K562 (cell line): ENCODE measurements around the gene DGKB. TPM values are rescaled to one million over a fixed set of nuclear protein-coding genes. Genes with fewer than 3 reads are reported as not detected.

ENCODE experiments used
- ATAC-seq: fragments of 200-7000 bp; cut with Tn5 transposase; 3 replicates; pipeline ENCODE4 v1.9.1; 2020; ENCODE audit warnings: moderate library complexity
- BruUV-seq: library from RNA; stranded (reverse); fragments of 400-500 nt; replicated peaks from 2 replicates; lab custom pipeline; 2021; lab: Mats Ljungman, UMichigan
- CTCF ChIA-PET: fragments of 300-600 bp; formaldehyde crosslinking; extraction: SDS; loops from one replicate; lab custom pipeline; 2021; ENCODE audit warnings: low intra/inter-chr PET ratio; lab: Yijun Ruan, JAX
- POLR2A ChIA-PET: fragments of 300-600, 350-650 bp; sonication (Branson Sonifier 250); formaldehyde crosslinking; extraction: SDS; loops from one replicate; lab custom pipeline; 2021; ENCODE audit warnings: antibody characterized with exemption, inconsistent platforms; lab: Yijun Ruan, JAX
- DNase-seq, 4 experiments: peaks; one replicate each; pipeline versions ENCODE4 v3.0.0 to v3.0.0-alpha.2; 2011 to 2018; ENCODE audit warnings: low spot score in 3 of 4, mixed read lengths in 3 of 4; ENCODE audit errors: extremely low read depth in 1 of 4
- FAIRE-seq: peaks from 2 replicates; lab custom pipeline; 2011; peaks lifted over from hg19 to GRCh38; lab: Jason Lieb, UNC
- H2AFZ ChIP-seq: 2 replicates; pipeline ENCODE4 v1.6.0; 2011; ENCODE audit warnings: low read depth, low read length, control low read depth, inconsistent platforms
- H3K27ac ChIP-seq: fragments of 200-600 bp; 3 replicates; pipeline ENCODE4 v1.8.0; 2011; ENCODE audit warnings: low read depth, mild to moderate bottlenecking, control low read depth, inconsistent platforms, low read length, moderate library complexity, mixed read lengths; ENCODE audit errors: extremely low read depth
- H3K27me3 ChIP-seq, 2 experiments: fragments of 300-600 bp in 1 of 2; 2 replicates in 1 of 2; 3 replicates in 1 of 2; pipeline versions ENCODE4 v1.6.0 to v1.8.0; 2011; ENCODE audit warnings: inconsistent platforms in 2 of 2, low read length in 2 of 2, mild to moderate bottlenecking in 1 of 2, mixed read lengths in 1 of 2, moderate library complexity in 1 of 2; ENCODE audit not compliant: control insufficient read depth in 2 of 2, insufficient read depth in 2 of 2
- H3K36me3 ChIP-seq: fragments of 300-600 bp; 3 replicates; pipeline ENCODE4 v1.8.0; 2011; ENCODE audit warnings: mild to moderate bottlenecking, low read length, inconsistent platforms; ENCODE audit not compliant: control insufficient read depth, insufficient read depth
- H3K4me1 ChIP-seq, 2 experiments: fragments of 200-600 bp in 1 of 2; replicated peaks in 1 of 2; 2 replicates in 1 of 2; 3 replicates in 1 of 2; pipeline versions ENCODE4 v1.5.1 to v1.8.0; 2011; ENCODE audit warnings: inconsistent platforms in 2 of 2, low read length in 2 of 2, mild to moderate bottlenecking in 1 of 2, mixed read lengths in 1 of 2, moderate library complexity in 1 of 2; ENCODE audit not compliant: control insufficient read depth in 2 of 2, insufficient read depth in 2 of 2
- H3K4me2 ChIP-seq: 2 replicates; pipeline ENCODE4 v1.6.1; 2011; ENCODE audit warnings: low read length, control low read depth, inconsistent platforms, mixed read lengths; ENCODE audit not compliant: insufficient read depth
- H3K4me3 ChIP-seq: fragments of 200-600 bp; sonication (generic), shearing (Covaris generic); 2 replicates; pipeline ENCODE4 v1.5.1; 2016; ENCODE audit warnings: control low read depth, inconsistent platforms
- H3K79me2 ChIP-seq: fragments of 200-600 bp; 3 replicates; pipeline ENCODE4 v1.8.0; 2011; ENCODE audit warnings: low read length, inconsistent platforms; ENCODE audit not compliant: control insufficient read depth, insufficient read depth
- H3K9ac ChIP-seq, 2 experiments: 2 replicates each; pipeline versions ENCODE4 v1.6.0 to v1.6.1; 2011; ENCODE audit warnings: low read depth in 2 of 2, low read length in 2 of 2, control low read depth in 1 of 2, inconsistent platforms in 1 of 2, mild to moderate bottlenecking in 1 of 2, mixed read lengths in 1 of 2; ENCODE audit not compliant: insufficient read depth in 1 of 2
- H3K9me1 ChIP-seq: one replicate; pipeline ENCODE4 v1.6.0; 2011; ENCODE audit warnings: inconsistent platforms, mild to moderate bottlenecking, low read length, moderate library complexity; ENCODE audit not compliant: control insufficient read depth, insufficient read depth
- H3K9me3 ChIP-seq: replicated peaks from 2 replicates; pipeline ENCODE4 v1.5.1; 2011; ENCODE audit warnings: low read depth, low read length, inconsistent platforms; ENCODE audit not compliant: control insufficient read depth, insufficient read depth
- H4K20me1 ChIP-seq: replicated peaks from 2 replicates; pipeline ENCODE4 v1.6.1; 2011; ENCODE audit warnings: low read length, inconsistent platforms, mixed read lengths; ENCODE audit not compliant: control insufficient read depth, insufficient read depth
- DIDO1 ChIP-seq: fragments of 450-650 bp; IDR thresholded peaks from 2 replicates; pipeline ENCODE4 v1.6.1; 2016; ENCODE audit warnings: low read depth, missing biosample characterization, missing genetic modification characterization
- MBD1 ChIP-seq: fragments of 250-450 bp; sonication (Bioruptor Pico); IDR thresholded peaks from 2 replicates; pipeline ENCODE4 v1.8.0; 2022; ENCODE audit warnings: inconsistent platforms
- MYBL2 ChIP-seq, 2 experiments: fragments of 450-650 bp in 1 of 2; sonication (generic) in 1 of 2; formaldehyde crosslinking in 1 of 2; IDR thresholded peaks; 2 replicates each; pipeline versions ENCODE4 v1.6.1 to v1.8.1; 2017 to 2022; ENCODE audit warnings: borderline replicate concordance in 1 of 2, inconsistent platforms in 1 of 2, low read depth in 1 of 2, mild to moderate bottlenecking in 1 of 2, missing genetic modification reagents in 1 of 2, moderate library complexity in 1 of 2
- SMAD3 ChIP-seq: fragments of 450-650 bp; formaldehyde crosslinking; conservative IDR thresholded peaks from 2 replicates; pipeline ENCODE4 v1.4.0; 2020; ENCODE audit warnings: mild to moderate bottlenecking
- WHSC1 ChIP-seq: IDR thresholded peaks from one replicate; pipeline ENCODE4 v1.6.1; 2012; ENCODE audit warnings: low read length, control low read depth, inconsistent platforms
- WGBS: fragments of 100-300 bp; shearing (Covaris generic); methylation state at CpG from one replicate; pipeline ENCODE4 v1.1.6; 2016; ENCODE audit warnings: low coverage, mixed read lengths; ENCODE audit not compliant: insufficient coverage; ENCODE audit errors: missing lambda C conversion rate; 5-methylcytosine and 5-hydroxymethylcytosine counted together
- in situ Hi-C: fragments of 300-500 bp; cut with MboI; formaldehyde crosslinking; loops from 4 replicates; pipeline ENCODE4 v1.15.0; 2018; ENCODE audit warnings: inconsistent platforms, mixed read lengths
- intact Hi-C: fragments of 100-400 bp; cut with micrococcal nuclease; formaldehyde crosslinking; loops from 2 replicates; pipeline ENCODE4 v1.14.2; 2022
- polyA plus RNA-seq, 8 experiments: library from polyadenylated mRNA; depleted of rRNA in 4 of 8; stranded (reverse) in 5 of 8; unstranded in 3 of 8; fragments of >200 nt; fragmentation: Nextera tagmentation in 2 of 8; fragmentation: Illumina TruSeq in 1 of 8; extraction: Ambion mirVana in 2 of 8; extraction: Trizol in 1 of 8; gene quantifications; 2 replicates each; pipeline versions ENCODE4 v1.2.1 to v1.2.3, GENCODE V29; 2011 to 2014; ENCODE audit warnings: inconsistent platforms in 1 of 8, missing spikeins in 1 of 8
- total RNA-seq, 7 experiments: library from RNA; depleted of rRNA in 6 of 7; stranded (reverse); fragments of >200 nt in 6 of 7; fragmentation: Illumina TruSeq in 2 of 7; extraction: Trizol in 2 of 7; gene quantifications; 2 replicates each; pipeline versions ENCODE4 v1.2.1 to v1.2.3, GENCODE V29; 2011 to 2021; ENCODE audit warnings: low replicate concordance in 1 of 7

Gene DGKB
- total and polyA plus RNA-seq, 9 of the 15 experiments (the other 6 are each of a cell fraction or from before 2014, with no cell fraction given), result 0.01 TPM; not detected in 8

GRCh38 chr7:14483663-14484062 lies 418.9 kb downstream of the DGKB start:
- ATAC-seq, result no peak
- H2AFZ ChIP-seq, result no peak overlapping the region
- in situ Hi-C loops, result no loop called here
- no peaks in the 10 kb centered on the region for H3K9me1 ChIP-seq
- no peaks in the 10 kb centered on the region for H3K79me2 ChIP-seq
- no peaks in the 10 kb centered on the region for H3K27me3 ChIP-seq
- CTCF ChIA-PET, result no interaction called here
- no peaks in the 10 kb centered on the region for H3K36me3 ChIP-seq
- H3K4me3 ChIP-seq, result no peak overlapping the region
- DNase-seq, result no peak
- no peak for TF ChIP-seq WHSC1
- TF ChIP-seq, all 486 proteins: peak for 0
- intact Hi-C loops, result no loop called here
- 0% methylated on average over 4 of the region's 4 CpGs for WGBS
- Histone ChIP-seq H3K4me2 (no peak overlapping the region), H4K20me1 (no peaks in the 10 kb centered on the region), H3K27ac (no peak overlapping the region), H3K9ac (no peak overlapping the region), H3K9me3 (no peaks in the 10 kb centered on the region; the same call in 1 of the 2 replicates), H3K4me1 (no peaks in the 10 kb centered on the region)
- POLR2A ChIA-PET, result no interaction called here
- no TSS peak for BruUV-seq
- no peak for FAIRE-seq

- Histone ChIP-seq H3K9me1 (no peaks in the 10 kb centered on the region), H3K4me2 (no peak overlapping the region), H3K9me3 (no peaks in the 10 kb centered on the region; the same call in 1 of the 2 replicates), H3K9ac (no peak overlapping the region), H3K79me2 (no peaks in the 10 kb centered on the region), H2AFZ (no peak overlapping the region), H3K4me3 (no peak overlapping the region), H3K27me3 (no peaks in the 10 kb centered on the region), H4K20me1 (no peaks in the 10 kb centered on the region), H3K27ac (no peak overlapping the region), H3K4me1 (no peaks in the 10 kb centered on the region), H3K36me3 (no peaks in the 10 kb centered on the region)
- no peak for DNase-seq
- BruUV-seq, result no TSS peak
- in situ Hi-C loops, result no loop called here
- ChIA-PET CTCF (no interaction called here), POLR2A (no interaction called here)
- ATAC-seq, result no peak
- no peak for FAIRE-seq
- TF ChIP-seq SMAD3 (CRISPR knock-in tag) (no peak), MYBL2 (IDR thresholded peaks at IDR 0.05; ENCODE audit: low read depth) (no peak), MYBL2 (CRISPR knock-in tag; IDR thresholded peaks at IDR 0.05; ENCODE audit: borderline replicate concordance) (no peak), DIDO1 (tag) (no peak), MBD1 (CRISPR knock-in tag) (no peak)
- intact Hi-C loops, result no loop called here
- 0% methylated on average over 1 of the region's 1 CpG for WGBS
These were observed 422.3 kb downstream of the DGKB start for GRCh38 chr7:14480281-14480680.
